Colonic mucosa (tissue), 4 donors: ENCODE measurements around the gene PIGC. TPM values are rescaled to one million over a fixed set of nuclear protein-coding genes. Genes with fewer than 3 reads are reported as not detected.

Experiments used
- DNase-seq: peaks from one replicate; pipeline ENCODE4 v3.0.0-alpha.2; 2020
- H3K27ac ChIP-seq: fragments of 200-600 bp; one replicate; pipeline ENCODE4 v1.8.0; 2021
- H3K27me3 ChIP-seq: fragments of 200-600 bp; one replicate; pipeline ENCODE4 v1.8.0; 2021
- H3K36me3 ChIP-seq: fragments of 200-600 bp; one replicate; pipeline ENCODE4 v1.8.0; 2021
- H3K4me1 ChIP-seq: fragments of 200-600 bp; one replicate; pipeline ENCODE4 v1.8.0; 2021; ENCODE audit warnings: mild to moderate bottlenecking
- H3K4me3 ChIP-seq: fragments of 200-600 bp; one replicate; pipeline ENCODE4 v1.8.0; 2021
- H3K9ac ChIP-seq, 2 donors: one replicate each; pipeline ENCODE4 v1.7.0; 2013; ENCODE audit warnings: control low read depth in 2 of 2, low read depth in 2 of 2, low read length in 2 of 2
- H3K9me3 ChIP-seq: fragments of 200-600 bp; one replicate; pipeline ENCODE4 v1.8.0; 2021
- CTCF ChIP-seq: fragments of 200-600 bp; IDR thresholded peaks from one replicate; pipeline ENCODE4 v1.8.0; 2022; ENCODE audit warnings: antibody characterized with exemption, mild to moderate bottlenecking
- intact Hi-C: fragments of 100-400 bp; cut with DNase I; formaldehyde crosslinking; loops from one replicate; pipeline ENCODE4 v1.14.1; 2022
- total RNA-seq, 2 donors: library from RNA; stranded (reverse); fragmentation: NEBNext Ultra II Directional in 1 of 2; extraction: Animal tissue kit (Norgen Biotek cat#: 25700) in 1 of 2; gene quantifications; one replicate each; pipeline ENCODE4 v1.2.1, GENCODE V29; 2021
- donor health status: healthy.
- donor health status: DM: no; HTN: no; CAD: no.
- donor health status: DM: no; HTN: no; CAD: no.

The PIGC gene
- total RNA-seq, 2 donors from 2014 or later: 20.5 to 24.1 TPM

GRCh38 chr1:172425339-172425738, 18.5 kb downstream of the PIGC start:
- TF ChIP-seq CTCF: no peak
- DNase-seq: no peak
- Histone ChIP-seq H3K9ac (no peak overlapping the region), H3K27me3 (no peaks in the 10 kb centered on the region), H3K4me3 (no peak overlapping the region), H3K9me3 (no peaks in the 10 kb centered on the region), H3K27ac (no peak overlapping the region), H3K36me3 (no peaks in the 10 kb centered on the region), H3K4me1 (no peaks in the 10 kb centered on the region)
- intact Hi-C loops: no loop called here

- H3K36me3 ChIP-seq: no peaks in the 10 kb centered on the region
- no peak overlapping the region for H3K4me3 ChIP-seq
- no peaks in the 10 kb centered on the region for H3K4me1 ChIP-seq
- intact Hi-C loops: no loop called here
- no peak for DNase-seq
- no peak overlapping the region for H3K27ac ChIP-seq
- H3K9ac ChIP-seq: no peak overlapping the region
- H3K9me3 ChIP-seq: no peaks in the 10 kb centered on the region
- no peaks in the 10 kb centered on the region for H3K27me3 ChIP-seq
- TF ChIP-seq CTCF: no peak
These were observed 20.5 kb downstream of the PIGC start for GRCh38 chr1:172423336-172423735.

GRCh38 chr1:172421974-172422604, 21.8 kb downstream of the PIGC start:
- TF ChIP-seq CTCF: no peak
- Histone ChIP-seq H3K9ac (no peak overlapping the region), H3K36me3 (no peaks in the 10 kb centered on the region), H3K9me3 (no peaks in the 10 kb centered on the region), H3K4me1 (no peaks in the 10 kb centered on the region), H3K27ac (no peak overlapping the region), H3K4me3 (no peak overlapping the region), H3K27me3 (no peaks in the 10 kb centered on the region)
- no peak for DNase-seq
- intact Hi-C loops: no loop called here

- TF ChIP-seq CTCF: no peak
These were observed 23.5 kb downstream of the PIGC start, which contains the start of gene C1orf105 for GRCh38 chr1:172420385-172420784. TSS of gene C1orf105 (plus strand) at chr1:172420685. CDS start at chr1:172420886, 201 bp downstream.

DNA sequence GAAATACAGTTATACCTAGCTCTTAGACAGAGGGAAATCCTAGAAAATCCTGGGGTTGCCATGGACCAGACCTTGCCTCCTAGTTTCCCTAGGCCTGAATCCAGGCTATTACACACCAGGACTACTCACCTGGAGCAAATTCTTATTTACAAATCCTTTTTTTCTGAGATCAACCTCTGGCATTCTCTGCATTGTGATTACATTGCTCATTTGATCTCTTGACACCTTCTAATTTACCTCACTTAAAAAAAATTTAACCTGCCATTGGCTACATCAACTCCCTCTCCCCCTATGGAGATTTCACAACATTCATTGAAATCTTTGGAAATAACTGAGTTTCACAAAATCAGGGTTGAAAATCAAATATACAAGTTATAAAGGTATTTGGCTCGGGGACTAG, 26.3 kb downstream of the PIGC start:
- H3K27me3 ChIP-seq: no peaks in the 10 kb centered on the region
- no peak for TF ChIP-seq CTCF
- H3K9me3 ChIP-seq: no peaks in the 10 kb centered on the region
- intact Hi-C loops: no loop called here
- no peak overlapping the region for H3K27ac ChIP-seq
- DNase-seq: no peak
- no peak overlapping the region for H3K4me3 ChIP-seq
- no peaks in the 10 kb centered on the region for H3K36me3 ChIP-seq
- no peaks in the 10 kb centered on the region for H3K4me1 ChIP-seq
- H3K9ac ChIP-seq: no peak overlapping the region

More at GRCh38 chr1:172420385-172420784, 23.5 kb downstream of the PIGC start, which contains the start of gene C1orf105:
- no peak for DNase-seq
- H3K27me3 ChIP-seq: no peaks in the 10 kb centered on the region
- intact Hi-C loops: no loop called here
- no peaks in the 10 kb centered on the region for H3K4me1 ChIP-seq
- no peaks in the 10 kb centered on the region for H3K9me3 ChIP-seq
- H3K4me3 ChIP-seq: no peak within 1 kb of the TSS
- H3K27ac ChIP-seq: no peak within 1 kb of the TSS
- no peaks in the 10 kb centered on the region for H3K36me3 ChIP-seq
- H3K9ac ChIP-seq: no peak within 1 kb of the TSS
